Osteocyte (in vitro differentiated cells): ENCODE data around the gene CHRM3. TPM values are rescaled to one million over a fixed set of nuclear protein-coding genes. Genes with fewer than 3 reads are reported as not detected.

Source experiments
- DNase-seq: peaks from one replicate; pipeline ENCODE4 v3.0.0; 2021; ENCODE audit warnings: mixed read lengths; ENCODE audit not compliant: unreplicated experiment; ENCODE audit errors: extremely low spot score
- H3K27ac Mint-ChIP-seq: one replicate; pipeline ENCODE4 v1.8.0; 2021; ENCODE audit warnings: mild to moderate bottlenecking, mixed read lengths; ENCODE audit not compliant: unreplicated experiment
- H3K27me3 Mint-ChIP-seq: one replicate; pipeline ENCODE4 v1.8.0; 2021; ENCODE audit warnings: mixed read lengths; ENCODE audit not compliant: unreplicated experiment
- H3K36me3 Mint-ChIP-seq: one replicate; pipeline ENCODE4 v1.8.0; 2021; ENCODE audit warnings: mixed read lengths; ENCODE audit not compliant: unreplicated experiment
- H3K4me1 Mint-ChIP-seq: one replicate; pipeline ENCODE4 v1.8.0; 2021; ENCODE audit warnings: mixed read lengths; ENCODE audit not compliant: unreplicated experiment
- H3K4me3 Mint-ChIP-seq: one replicate; pipeline ENCODE4 v1.8.0; 2021; ENCODE audit warnings: mild to moderate bottlenecking, moderate library complexity, mixed read lengths; ENCODE audit not compliant: unreplicated experiment
- H3K9me3 Mint-ChIP-seq: one replicate; pipeline ENCODE4 v1.8.0; 2021; ENCODE audit warnings: mixed read lengths; ENCODE audit not compliant: unreplicated experiment
- total RNA-seq: library from RNA; stranded (reverse); gene quantifications from 2 replicates; pipeline ENCODE4 v1.2.1, GENCODE V29; 2021
- TF ChIP-seq, protein P1 (sequence below): fragments of 200-600 bp; sonication (generic); IDR thresholded peaks from 2 replicates; pipeline ENCODE4 v1.5.0; 2021; ENCODE audit warnings: antibody characterized with exemption, mild to moderate bottlenecking, moderate library complexity

The CHRM3 gene
- total RNA-seq, 1 donor from 2014 or later, result 0.30 TPM

DNA sequence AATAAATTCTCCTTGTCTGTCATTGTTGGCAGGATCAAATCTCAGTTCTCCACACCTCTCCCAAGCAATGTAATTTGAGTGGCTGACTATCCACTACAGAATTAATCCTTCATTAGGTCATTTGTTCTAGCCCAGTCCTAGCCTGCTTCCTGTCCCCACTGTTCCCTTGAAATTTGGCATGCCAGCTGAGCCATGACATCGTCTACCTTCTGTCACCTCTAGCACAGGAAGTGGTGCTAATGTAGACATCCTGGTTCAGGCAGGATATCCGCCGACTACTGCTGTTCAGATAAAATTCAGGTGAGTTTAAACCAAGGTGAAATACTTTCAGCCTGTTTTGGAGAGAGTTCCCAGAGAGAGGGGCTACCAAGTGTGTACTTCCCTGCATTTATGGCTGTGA, 5.9 kb downstream of the CHRM3 start:
- Mint-ChIP-seq H3K36me3 (peaks cover 1% of the 10 kb centered on the region), H3K27me3 (peaks cover 82% of the 10 kb centered on the region), H3K9me3 (no peaks in the 10 kb centered on the region), H3K4me3 (no peak overlapping the region), H3K27ac (no peak overlapping the region), H3K4me1 (peaks cover 8% of the 10 kb centered on the region)
- no peak for DNase-seq
- TF ChIP-seq, protein P1, sequence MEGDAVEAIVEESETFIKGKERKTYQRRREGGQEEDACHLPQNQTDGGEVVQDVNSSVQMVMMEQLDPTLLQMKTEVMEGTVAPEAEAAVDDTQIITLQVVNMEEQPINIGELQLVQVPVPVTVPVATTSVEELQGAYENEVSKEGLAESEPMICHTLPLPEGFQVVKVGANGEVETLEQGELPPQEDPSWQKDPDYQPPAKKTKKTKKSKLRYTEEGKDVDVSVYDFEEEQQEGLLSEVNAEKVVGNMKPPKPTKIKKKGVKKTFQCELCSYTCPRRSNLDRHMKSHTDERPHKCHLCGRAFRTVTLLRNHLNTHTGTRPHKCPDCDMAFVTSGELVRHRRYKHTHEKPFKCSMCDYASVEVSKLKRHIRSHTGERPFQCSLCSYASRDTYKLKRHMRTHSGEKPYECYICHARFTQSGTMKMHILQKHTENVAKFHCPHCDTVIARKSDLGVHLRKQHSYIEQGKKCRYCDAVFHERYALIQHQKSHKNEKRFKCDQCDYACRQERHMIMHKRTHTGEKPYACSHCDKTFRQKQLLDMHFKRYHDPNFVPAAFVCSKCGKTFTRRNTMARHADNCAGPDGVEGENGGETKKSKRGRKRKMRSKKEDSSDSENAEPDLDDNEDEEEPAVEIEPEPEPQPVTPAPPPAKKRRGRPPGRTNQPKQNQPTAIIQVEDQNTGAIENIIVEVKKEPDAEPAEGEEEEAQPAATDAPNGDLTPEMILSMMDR, result no peak

DNA sequence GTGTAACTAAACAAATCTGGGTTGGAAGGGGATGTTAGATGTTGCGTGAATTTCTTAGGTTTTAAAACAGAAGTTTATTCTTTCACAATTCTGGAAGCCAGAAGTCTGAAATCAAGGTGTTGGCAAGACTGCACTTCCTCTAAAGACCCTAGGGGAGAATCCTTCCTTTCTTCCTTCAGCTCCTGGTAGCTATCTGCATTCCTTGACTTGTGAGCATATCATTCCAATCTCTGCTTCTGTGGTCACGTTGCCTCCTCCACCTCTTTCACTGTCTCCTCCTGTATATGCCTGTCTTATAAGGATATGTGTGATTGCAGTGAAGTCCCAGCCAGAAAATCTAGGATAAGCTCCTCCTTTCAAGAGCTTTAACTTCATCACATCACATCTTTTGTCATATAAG, 7.7 kb downstream of the CHRM3 start:
- H3K27ac Mint-ChIP-seq, result no peak overlapping the region
- H3K4me1 Mint-ChIP-seq, result no peaks in the 10 kb centered on the region
- no peaks in the 10 kb centered on the region for H3K9me3 Mint-ChIP-seq
- H3K27me3 Mint-ChIP-seq, result peaks cover 68% of the 10 kb centered on the region
- no peak overlapping the region for H3K4me3 Mint-ChIP-seq
- DNase-seq, result no peak
- H3K36me3 Mint-ChIP-seq, result peaks cover 1% of the 10 kb centered on the region
- TF ChIP-seq, protein P1, result no peak

DNA sequence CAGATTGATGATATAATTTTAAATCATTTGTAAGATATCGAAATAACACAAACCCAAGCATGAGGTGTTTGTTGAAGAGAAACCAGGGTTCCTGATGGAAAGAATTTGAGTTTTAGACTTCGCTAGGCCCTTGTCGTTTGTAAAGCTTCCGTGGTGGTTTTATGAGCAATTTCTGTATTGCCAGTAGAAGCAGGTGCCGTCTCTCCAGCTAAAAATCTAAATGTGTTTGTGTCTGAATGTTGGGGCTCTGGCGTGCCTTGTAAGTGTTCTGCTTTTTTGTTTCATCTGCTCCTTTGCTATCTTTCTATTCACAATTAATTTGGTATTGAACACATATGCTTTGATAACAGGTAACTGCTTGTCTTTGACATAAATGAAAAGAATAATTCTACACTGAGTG, 27.5 kb downstream of the CHRM3 start:
- TF ChIP-seq, protein P1, result no peak
- no peaks in the 10 kb centered on the region for H3K9me3 Mint-ChIP-seq
- H3K4me3 Mint-ChIP-seq, result no peak overlapping the region
- H3K36me3 Mint-ChIP-seq, result no peaks in the 10 kb centered on the region
- peaks cover 2% of the 10 kb centered on the region for H3K4me1 Mint-ChIP-seq
- H3K27ac Mint-ChIP-seq, result no peak overlapping the region
- no peak for DNase-seq
- no peaks in the 10 kb centered on the region for H3K27me3 Mint-ChIP-seq

DNA sequence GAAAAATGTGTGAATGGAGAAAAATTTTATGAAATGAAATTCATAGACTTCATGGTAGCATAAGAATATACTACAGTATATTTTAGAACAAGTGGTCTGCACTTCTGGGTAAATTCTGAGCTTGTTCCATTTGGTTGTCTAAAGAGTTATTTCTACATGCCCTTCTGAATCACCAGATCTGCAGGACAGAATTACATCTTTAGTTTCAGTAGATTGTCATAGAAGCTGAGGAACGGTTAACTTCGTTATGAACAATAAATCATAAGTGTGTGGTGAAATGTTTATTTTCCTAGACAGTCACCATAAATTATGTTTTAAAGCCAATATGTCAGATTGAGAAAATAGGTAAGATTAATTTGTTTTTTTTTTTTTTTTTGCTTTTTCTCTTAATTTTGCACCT, 30.9 kb downstream of the CHRM3 start:
- H3K4me1 Mint-ChIP-seq, result no peaks in the 10 kb centered on the region
- TF ChIP-seq, protein P1, result no peak
- peaks cover 3% of the 10 kb centered on the region for H3K27me3 Mint-ChIP-seq
- no peak for DNase-seq
- no peaks in the 10 kb centered on the region for H3K36me3 Mint-ChIP-seq
- H3K9me3 Mint-ChIP-seq, result no peaks in the 10 kb centered on the region
- H3K27ac Mint-ChIP-seq, result no peak overlapping the region
- no peak overlapping the region for H3K4me3 Mint-ChIP-seq

GRCh38 chr1:239417986-239418640, 31.7 kb downstream of the CHRM3 start:
- Mint-ChIP-seq H3K4me1 (no peaks in the 10 kb centered on the region), H3K4me3 (no peak overlapping the region), H3K27ac (no peak overlapping the region), H3K9me3 (no peaks in the 10 kb centered on the region), H3K27me3 (peaks cover 3% of the 10 kb centered on the region), H3K36me3 (no peaks in the 10 kb centered on the region)
- TF ChIP-seq, protein P1, result no peak
- DNase-seq, result no peak
